Erythroblast (primary cell): ENCODE data around the gene TMEM82.
"Not testable (repeated sequence)": the region's sequence is repeated elsewhere in the genome, so short reads cannot be mapped to it uniquely, and the experiment has no call there.

Source experiments
- DNase-seq, 2 experiments: peaks; one replicate each; lab custom pipeline; 2025; lab: John Stamatoyannopoulos, UW
- GATA1 ChIP-seq: IDR thresholded peaks from 2 replicates; pipeline ENCODE4 v1.6.1; 2011; ENCODE audit warnings: low read depth, mild to moderate bottlenecking, control low read depth, low read length, moderate library complexity
- POLR2A ChIP-seq: IDR thresholded peaks from 2 replicates; pipeline ENCODE4 v1.6.1; 2011; ENCODE audit warnings: mild to moderate bottlenecking, low read length

TMEM82 gene

DNA sequence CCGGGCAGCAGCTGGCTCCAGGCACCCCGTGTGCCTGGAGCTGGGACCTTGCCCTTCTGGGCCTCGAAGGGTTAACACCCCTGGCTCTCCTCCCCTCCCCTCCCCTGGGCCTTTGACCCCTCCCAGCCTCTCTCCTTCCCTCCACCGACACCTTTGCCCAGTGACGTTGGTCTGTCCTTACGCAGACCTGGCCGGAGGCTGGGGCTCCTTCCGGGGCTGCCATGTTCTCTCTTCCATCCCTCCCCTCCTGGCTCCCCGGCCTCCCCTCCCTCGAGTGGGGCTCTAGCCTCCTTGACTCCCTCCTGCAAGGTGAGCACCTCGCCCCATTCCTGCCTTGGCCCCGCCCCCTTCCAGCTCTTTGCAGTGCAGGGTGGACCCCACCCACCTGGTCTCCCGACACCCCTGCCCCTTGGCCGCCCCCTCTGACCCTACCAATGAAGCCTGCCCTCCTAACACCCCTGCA, at the start of gene TMEM82:
TMEM82 (plus strand) TSS at position 161 of the 463 bp plus-strand sequence; CDS start at position 222, 61 bp downstream.
- DNase-seq = no peak
- no peak for TF ChIP-seq GATA1
- no peak for TF ChIP-seq POLR2A

DNA sequence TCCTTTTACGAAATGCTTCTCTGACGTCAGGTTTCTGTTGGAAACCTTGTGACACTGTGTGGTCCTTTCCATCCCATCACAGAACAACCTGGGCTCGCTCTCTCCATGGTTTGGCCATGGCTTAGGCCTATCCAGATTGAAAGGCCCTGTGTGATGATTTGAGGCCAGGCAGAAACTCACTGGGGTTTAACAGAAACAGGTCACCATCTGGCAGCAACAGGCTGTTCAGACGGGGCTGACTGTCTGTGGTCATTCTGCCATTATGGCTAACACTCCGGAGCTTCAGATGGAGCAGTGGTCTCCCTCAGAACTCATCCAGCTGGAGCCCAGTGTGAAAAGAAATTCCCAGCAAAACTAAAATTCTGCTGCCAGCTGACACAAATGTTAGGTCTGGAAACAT, 48.9 kb upstream of the TMEM82 start:
- no peak for DNase-seq
- TF ChIP-seq POLR2A (no peak), GATA1 (no peak)

GRCh38 chr1:15696956-15697521, 45.3 kb upstream of the TMEM82 start:
- no peak for DNase-seq
- TF ChIP-seq GATA1 (no peak), POLR2A (no peak)

DNA sequence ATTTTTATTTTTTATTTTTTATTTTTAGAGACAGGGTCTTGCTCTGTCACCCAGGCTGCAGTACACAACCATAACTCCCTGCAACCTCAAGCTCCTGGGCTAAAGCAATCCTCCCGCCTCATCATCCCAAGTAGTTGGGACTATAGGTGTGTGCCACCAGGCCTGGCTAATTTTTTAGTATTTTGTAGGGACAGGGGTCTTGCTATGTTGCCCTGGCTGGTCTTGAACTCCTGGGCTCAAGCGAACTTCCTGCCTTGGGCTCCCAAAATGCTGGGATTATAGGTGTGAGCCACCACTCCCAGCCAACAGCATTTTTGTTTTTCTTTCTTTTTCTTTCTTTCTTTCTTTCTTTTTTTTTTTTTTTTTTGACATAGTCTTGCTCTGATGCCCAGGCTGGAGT, 44.1 kb upstream of the TMEM82 start:
- DNase-seq = no peak
- TF ChIP-seq GATA1 = no peak
- no peak for TF ChIP-seq POLR2A

DNA sequence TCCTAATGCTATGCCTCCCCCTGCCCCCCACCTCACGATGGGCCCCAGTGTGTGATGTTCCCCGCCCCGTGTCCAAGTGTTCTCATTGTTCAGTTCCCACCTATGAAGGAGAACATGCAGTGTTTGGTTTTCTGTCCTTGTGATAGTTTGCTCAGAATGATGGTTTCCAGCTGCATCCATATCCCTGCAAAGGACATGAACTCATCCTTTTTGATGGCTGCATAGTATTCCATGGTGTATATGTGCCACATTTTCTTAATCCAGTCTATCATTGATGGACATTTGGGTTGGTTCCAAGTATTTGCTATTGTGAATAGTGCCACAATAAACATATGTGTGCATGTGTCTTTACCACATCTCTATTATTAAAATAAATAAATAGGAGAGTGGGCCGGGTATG, 43.0 kb upstream of the TMEM82 start:
- not testable (repeated sequence) for DNase-seq

GRCh38 chr1:15700508-15700907, 41.8 kb upstream of the TMEM82 start:
- no peak for TF ChIP-seq GATA1
- no peak for TF ChIP-seq POLR2A
- no peak for DNase-seq

DNA sequence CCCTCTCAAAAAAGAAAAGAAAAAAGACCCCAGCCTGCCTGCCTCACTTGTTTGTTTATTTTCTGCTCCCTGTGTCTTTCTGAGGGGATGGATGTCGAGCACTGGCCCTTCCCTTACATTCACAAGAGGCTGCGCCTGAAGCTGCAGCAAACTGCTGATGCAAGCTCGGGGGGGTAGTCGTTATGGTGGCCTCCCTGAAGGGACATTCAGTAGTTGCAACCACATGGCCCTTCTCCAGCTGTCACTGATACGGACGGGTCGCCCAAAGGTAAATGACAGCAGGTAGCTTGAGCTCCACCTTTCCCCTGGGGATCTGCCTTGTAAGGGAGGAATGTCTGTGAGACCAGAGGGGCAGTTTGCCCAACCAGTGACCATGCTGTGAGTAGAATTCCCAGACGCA, 40.5 kb upstream of the TMEM82 start:
- TF ChIP-seq GATA1 (no peak), POLR2A (no peak)
- DNase-seq = no peak

- no peak for TF ChIP-seq GATA1
- TF ChIP-seq POLR2A = no peak
- DNase-seq = peak in 1 of 2 experiments; percentile 26
Measured at GRCh38 chr1:15702722-15703550, 39.4 kb upstream of the TMEM82 start.

- TF ChIP-seq POLR2A = no peak
- TF ChIP-seq GATA1 = no peak
- no peak for DNase-seq
Measured at GRCh38 chr1:15703562-15703961, 38.7 kb upstream of the TMEM82 start.

GRCh38 chr1:15704526-15705183, 37.6 kb upstream of the TMEM82 start:
- TF ChIP-seq GATA1 (no peak), POLR2A (no peak)
- DNase-seq = no peak

GRCh38 chr1:15705184-15705566, 37.1 kb upstream of the TMEM82 start:
- TF ChIP-seq POLR2A (no peak), GATA1 (no peak)
- no peak for DNase-seq

GRCh38 chr1:15706751-15707150, 35.5 kb upstream of the TMEM82 start:
- no peak for DNase-seq

GRCh38 chr1:15707239-15707925, 34.9 kb upstream of the TMEM82 start:
- TF ChIP-seq GATA1 (no peak), POLR2A (no peak)
- no peak for DNase-seq

More at GRCh38 chr1:15706751-15707150, 35.5 kb upstream of the TMEM82 start:
- TF ChIP-seq POLR2A = no peak
